NK-92 treated with Interleukin-12 subunit alpha and Interleukin-12 subunit beta, amount 100 ng/mL, for 24 hours (cell line): Measurements from ENCODE around the gene MKNK2.

ENCODE experiments used
- DNase-seq: peaks from one replicate; lab custom pipeline; 2025; lab: John Stamatoyannopoulos, UW

Gene MKNK2

DNA sequence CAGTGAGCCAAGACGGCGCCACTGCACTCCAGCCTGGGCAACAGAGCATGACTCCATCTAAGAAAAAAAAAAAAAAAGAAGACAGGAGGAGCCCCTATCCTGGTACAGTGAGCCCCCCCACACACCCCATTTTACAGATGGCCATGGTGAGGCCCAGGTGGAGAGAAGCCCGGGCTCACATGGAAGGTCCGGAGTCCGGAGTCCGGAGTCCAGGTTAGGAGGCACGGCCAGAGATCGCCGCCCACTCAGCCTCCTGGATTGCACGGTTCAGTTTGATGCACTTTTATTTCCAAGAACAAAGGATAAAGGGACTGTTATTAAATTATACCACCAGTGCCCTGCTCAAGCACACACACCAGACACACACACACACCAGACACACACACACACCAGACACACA is 24.3 kb downstream of the MKNK2 start:
- no peak for DNase-seq

DNA sequence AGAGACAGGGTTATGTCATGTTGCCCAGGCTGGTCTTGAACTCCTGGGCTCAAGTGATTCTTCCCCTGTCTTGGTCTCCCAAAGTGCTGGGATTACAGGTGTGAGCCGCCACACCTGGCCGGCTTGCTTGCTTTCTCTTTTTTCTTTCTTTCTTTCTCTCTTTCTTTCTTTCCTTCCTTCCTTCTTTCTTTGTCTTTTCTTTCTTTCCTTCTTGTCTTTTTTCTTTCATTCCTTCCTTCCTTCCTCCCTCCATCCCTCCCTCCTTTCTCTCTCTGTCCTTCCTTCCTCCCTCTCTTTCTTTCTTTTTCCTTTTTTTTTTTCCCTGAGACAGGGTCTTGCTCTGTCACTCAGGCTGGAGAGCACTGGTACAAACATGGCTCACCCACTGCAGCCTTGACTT is 28.8 kb downstream of the MKNK2 start:
- DNase-seq = no peak

DNA sequence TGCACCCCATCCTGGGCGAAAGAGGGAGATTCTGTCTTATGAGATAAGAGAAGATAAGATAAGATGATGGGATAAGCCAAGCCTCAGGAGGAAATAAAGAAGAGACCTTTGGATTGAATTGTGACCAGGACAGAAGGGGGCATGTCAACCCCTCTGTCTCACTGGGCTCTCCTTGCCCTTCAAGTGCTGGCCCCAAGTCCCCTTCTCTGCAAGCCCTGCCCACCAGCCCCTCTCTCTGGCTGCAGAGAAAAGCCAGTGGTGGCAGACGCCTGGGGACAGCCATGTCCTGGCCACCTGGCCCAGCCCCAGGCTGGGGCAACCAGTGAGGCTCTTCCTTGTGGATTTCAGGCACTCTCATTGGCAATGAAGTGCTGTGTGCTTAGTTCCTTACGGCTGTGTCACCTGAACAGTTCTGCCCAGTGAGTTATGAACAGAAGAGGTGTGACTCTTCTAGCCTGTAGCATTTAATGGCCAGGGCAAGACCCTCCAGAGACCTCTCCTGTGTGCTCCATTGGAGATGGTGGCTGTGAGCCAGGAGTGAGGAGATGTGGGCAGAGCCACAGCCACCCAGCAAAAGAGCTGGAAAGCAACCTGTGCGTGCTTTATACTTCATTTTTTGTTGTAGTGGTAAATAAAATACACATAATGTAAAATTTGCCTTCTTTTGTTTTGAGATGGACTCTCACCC is 29.4 kb downstream of the MKNK2 start:
- DNase-seq = no peak

DNA sequence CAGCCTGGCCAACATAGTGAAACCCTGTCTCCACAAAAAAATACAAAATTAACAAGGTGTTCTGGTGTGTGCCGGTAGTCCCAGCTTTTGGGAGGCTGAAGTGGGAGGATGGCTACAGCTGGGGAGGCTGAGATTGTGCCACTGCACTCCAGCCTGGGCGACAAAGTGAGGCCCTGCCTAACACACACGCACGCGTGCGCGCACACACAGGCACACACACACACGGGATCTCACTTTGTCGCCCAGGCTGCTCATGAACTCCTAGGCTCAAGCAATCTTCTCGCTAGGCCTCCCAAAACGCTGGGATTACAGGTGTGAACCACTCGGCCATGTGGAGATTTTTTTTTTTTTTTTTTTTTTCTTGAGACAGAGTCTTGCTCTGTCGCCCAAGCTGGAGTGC is 32.3 kb downstream of the MKNK2 start:
- no peak for DNase-seq

DNA sequence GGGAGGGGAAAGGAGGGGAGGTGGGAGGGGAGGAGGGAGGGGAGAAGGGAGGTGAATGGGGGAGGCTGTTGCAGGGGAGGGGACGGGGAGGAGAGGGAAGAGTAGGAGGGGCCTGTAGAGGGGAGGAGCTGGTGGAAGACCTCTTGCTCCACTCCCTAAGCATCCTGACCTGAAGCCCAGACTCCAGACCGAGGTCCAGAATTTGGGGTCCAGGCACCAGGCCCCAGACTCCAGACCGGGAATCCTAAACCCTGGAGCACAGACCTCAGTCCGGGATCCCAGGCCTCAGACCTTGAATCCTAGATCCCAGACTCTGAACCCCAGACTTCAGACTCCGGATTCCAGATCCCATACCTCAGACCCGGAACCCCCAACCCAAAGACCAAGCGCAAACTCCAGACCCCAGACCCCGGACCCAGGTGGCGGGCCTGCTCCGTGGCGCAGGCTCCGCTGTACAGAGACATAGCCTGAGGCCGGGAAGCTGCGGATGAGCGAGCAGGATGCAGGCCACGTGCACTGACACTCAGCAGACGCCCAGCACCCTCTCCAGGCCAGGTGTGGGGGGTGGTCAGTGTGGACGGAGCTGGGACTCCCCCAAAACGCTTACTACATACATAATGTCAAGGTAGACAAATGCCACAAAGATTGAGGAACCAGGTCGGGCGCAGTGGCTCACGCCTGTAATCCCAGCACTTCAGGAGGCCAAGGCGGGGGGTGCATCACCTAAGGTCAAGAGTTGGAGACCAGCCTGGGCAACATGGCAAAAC is 34.8 kb downstream of the MKNK2 start:
- no peak for DNase-seq

DNA sequence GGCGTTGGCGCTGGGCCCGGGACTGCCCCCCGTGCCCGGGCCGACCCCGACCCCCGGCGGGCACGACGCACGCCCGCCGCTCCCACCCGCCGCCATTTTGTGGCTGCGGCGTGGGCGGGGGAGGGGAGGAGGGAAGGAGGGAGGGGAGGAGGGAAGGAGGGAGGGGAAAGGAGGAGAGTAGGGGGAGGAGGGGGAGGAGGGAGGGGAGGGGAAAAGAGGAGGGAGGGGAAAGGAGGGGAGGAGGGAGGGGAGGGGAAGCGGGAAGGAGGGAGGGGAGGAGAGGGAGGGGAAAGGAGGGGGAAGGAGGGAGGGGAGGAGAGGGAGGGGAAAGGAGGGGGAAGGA is 35.5 kb downstream of the MKNK2 start, which contains the start of gene BTBD2:
BTBD2 (minus strand) TSS at position 107 of the 343 bp plus-strand sequence; CDS start at position 96, 11 bp downstream.
- peak; percentile 30 for DNase-seq

DNA sequence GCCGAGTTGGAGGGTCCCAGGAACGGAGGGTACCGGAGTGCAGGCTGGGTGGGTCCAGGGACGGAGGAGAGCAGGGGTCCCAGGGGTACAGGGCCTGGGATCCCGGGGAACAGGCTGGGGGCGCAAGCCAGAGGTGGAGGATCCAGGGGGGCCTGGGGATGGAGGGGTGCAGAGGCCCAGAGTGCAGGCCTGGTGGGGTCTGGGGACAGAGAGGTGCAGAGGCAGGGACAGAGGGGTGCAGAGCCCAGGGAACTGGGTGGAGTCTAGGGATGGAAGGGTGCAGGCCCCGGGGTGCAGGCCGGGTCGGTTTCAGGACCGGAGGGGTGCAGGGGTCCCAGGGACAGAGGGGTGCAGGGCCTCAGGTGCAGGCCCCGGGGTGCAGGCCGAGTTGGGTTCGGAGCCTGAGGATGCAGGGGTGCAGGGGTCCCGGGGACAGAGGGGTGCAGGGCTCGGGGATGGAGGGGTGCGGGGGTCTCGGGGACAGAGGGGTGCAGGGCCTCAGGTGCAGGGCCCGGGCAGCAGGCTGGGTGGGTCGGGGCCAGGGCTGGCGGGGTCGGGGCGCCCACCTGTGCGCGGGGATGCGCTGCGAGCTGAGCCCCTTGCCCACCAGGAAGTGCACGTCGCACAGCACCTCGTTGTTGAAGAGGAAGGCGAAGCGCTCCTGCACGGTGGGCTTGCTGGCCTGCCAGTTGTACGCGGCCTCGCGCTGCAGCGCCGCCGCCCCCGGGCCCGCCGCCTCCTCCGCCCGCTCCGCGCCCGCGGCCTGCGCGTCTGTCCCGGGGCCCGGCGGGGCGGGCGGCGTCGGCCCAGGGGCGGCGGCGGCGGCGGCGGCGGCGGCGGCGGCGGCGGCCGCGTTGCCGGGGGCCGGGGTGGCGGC is 36.1 kb downstream of the MKNK2 start:
- DNase-seq = no peak

DNA sequence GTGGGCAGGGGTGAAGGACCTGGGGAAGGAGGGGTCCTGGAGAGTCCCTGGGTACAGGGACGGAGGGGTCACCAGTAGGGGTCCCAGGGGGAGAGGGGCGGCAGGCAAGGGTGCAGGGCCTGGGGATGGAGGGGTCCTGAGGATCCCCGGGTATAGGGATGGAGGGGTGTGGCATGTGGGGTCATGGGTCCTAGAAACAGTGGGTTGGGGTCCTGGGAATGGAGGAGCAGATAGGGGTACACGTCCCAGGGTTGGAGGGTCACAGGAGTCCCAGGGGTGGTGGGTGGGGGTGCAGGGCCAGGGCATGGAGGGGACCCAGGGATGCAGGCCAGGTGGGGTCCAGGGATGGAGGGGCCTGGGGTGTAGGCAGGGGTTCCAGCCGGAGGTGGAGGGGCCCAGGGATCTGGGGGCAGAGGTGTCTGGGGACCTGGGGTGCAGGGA is 36.9 kb downstream of the MKNK2 start:
- no peak for DNase-seq

DNA sequence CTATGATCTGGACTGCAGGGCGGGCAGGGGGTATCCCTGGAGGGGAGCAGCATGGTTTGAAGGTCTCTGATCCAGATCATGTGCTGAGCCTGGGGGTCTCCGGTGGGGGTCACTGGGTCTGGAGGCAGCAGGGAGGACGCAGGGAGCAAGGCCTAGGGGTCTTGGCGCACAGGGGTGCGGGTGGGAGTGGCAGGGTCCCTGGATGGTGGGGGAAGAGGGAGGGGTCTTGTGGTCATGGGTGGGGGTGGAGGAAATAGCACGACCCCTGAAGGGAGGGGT is 37.4 kb downstream of the MKNK2 start:
- no peak for DNase-seq

DNA sequence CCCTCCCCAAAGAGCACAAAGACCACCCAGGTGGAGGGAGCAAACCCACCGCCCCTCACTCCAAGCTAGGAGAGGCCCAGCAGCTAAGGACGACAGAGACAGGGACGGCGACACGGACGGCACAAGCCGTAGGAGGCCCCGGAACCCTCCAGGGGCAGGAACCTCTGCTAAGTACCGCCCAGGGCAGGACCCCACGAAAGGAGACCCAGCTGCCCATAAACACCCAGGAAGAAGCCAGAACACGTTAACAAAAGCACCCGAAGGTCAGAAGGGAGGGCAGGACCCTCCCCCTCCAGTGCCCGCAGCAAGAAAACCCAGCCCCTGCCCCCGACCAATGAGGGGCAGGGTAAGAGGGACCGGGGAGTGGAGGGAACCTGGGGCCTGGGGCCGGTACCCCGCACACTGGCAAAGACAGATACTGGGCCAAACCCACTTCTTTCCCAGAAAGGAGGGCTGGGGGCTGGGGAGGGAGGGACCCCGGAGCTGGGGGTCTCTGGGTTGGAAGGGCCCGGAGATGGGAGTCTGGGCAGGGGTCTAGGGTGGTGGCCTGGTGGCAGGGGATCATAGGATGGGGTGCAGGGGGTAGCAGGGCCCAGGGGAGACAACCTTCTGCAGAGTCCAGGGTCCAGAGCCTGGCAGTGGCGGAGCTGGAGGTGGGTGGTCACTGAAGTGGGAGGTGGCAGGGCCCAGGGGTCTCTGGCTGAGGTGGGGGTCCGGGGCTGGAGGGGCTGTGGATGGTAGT is 37.9 kb downstream of the MKNK2 start:
- DNase-seq = no peak

DNA sequence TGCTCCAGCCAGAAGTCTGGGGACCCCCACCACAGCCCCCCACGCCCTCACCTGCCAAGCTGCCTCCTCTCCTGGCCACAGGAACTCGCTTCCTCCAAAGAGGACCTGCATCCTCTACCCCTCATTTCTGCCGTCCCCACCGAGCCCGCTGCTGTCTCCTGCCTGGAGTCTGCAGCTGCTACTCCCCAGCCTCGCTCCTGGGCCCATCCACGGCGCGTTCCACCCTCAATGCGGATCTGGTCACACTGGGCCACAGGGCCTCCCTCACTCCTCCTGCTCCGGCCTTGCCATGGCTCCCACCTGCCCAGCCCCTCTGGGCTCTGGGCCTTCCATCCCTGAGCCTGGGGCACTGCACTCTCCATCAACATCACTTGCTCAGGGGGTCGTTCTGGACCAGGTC is 39.9 kb downstream of the MKNK2 start:
- DNase-seq = no peak

DNA sequence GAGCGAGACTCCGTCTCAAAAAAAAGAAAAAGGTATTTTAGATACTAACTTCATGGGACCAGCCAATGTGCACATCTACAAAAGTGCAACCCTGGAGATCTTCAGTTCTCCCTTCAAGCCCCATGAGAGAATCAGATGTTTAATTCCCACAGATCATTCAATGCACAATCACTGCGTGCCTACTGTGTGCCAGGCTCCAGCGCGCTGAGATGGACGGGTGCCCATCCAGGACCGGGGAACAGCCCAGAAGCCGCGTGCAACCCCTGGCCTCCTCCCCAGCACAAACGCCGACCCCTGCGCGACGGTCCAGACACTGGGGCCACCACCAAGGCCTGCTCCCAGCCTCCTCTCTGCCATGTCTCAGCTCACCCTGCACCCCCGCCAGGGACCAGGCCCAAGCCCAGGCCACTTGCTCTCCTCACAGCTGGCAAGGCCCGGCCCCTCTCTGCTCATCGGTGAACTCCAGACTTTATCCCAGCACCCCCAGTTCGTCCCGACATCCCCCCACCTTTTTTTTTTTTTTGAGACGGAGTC is 40.8 kb downstream of the MKNK2 start:
- no peak for DNase-seq

DNA sequence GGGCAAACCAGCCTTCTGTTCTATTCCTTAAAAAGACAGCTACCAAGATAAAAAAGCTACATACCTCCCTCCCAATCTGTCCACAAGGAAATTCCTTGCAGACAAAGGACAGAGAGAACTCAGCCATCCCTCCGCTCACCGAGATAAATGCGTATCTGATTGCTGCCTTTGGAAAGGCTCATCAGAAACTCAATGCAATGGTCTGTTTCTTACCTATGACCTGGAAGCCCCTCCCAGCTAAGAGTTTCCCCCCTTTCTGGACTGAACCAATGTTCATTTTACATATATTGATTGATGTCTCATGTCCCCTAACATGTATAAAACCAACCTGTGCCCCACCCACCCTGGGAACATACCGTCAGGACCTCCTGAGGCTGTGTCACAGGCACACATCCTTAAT is 47.2 kb downstream of the MKNK2 start:
- DNase-seq = no peak

DNA sequence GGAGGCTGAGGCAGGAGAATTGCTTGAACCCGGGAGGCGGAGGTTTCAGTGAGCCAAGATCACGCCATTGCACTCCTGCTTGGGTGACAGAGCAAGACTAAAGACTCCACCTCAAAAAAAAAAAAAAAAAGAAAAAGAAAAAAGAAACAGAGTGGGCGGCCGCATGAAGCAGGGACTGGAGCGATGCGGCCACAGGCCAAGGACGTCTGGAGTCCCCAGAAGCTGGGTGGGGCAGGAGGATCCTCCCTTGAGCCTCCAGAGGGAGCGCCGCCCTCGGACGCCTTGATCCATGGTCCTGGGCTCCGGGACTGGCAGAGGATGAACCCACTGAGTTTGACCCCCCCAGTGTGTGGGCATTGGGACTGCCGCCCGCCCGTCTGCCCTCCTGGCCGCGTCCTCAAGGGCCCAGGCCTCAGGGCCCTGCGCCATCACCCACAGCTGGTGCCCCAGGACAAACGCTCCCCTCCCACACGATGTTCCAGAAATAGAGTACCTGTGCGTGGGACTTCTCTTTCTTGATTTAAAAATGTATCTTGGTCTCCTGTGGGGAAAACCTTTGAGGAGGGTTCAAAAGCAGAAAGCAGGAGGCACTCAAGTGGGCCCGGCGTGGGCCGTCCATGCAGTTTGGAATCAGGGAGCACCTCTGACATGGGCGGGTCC is 51.1 kb downstream of the MKNK2 start:
- no peak for DNase-seq

DNA sequence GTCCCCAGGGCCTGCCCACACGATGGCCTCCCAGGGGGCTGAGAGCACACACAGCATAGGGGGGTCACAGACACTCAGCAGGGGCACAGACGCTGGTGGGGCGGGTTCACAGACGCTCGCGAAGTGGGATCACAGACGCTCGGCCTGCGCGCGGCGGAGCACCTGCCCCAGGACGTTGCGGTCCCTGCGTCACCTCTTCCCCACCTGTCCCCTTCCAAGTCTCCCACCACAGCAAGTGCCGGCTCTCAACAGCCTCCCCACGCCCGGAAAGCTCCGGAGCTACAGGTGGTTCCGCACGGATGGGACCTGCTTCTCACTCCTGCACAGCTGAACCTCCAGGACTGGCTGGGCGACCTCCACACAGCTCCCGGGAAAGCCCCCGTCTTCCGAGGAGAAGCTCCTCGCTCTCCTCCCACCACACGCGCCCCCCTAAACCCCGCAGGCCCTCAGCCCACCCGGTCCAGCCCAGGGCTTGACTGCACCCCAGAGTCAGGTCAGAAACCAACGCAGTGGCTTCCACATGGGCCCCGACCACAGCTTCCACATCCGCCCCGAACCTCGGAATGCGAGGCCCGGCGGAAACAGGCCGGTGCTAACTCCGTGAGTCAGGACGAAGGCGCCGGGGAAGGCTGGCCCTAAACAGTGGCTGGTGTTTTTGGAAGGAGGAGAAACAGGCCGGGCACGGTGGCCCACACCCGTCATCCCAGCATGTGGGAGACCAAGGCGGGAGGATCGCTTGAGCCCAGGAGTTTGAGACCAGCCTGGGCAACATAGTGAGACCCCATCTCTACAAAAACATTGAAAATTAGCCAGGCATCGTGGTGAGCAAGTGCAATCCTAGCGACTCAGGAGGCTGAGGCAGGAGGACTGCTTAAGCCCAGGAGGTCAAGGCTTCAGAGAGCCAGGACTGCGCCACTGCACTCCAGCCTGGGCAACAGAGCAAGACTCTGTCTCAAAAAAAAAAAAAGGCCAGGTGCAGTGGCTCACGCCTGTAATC is 52.0 kb downstream of the MKNK2 start:
- DNase-seq = no peak

DNA sequence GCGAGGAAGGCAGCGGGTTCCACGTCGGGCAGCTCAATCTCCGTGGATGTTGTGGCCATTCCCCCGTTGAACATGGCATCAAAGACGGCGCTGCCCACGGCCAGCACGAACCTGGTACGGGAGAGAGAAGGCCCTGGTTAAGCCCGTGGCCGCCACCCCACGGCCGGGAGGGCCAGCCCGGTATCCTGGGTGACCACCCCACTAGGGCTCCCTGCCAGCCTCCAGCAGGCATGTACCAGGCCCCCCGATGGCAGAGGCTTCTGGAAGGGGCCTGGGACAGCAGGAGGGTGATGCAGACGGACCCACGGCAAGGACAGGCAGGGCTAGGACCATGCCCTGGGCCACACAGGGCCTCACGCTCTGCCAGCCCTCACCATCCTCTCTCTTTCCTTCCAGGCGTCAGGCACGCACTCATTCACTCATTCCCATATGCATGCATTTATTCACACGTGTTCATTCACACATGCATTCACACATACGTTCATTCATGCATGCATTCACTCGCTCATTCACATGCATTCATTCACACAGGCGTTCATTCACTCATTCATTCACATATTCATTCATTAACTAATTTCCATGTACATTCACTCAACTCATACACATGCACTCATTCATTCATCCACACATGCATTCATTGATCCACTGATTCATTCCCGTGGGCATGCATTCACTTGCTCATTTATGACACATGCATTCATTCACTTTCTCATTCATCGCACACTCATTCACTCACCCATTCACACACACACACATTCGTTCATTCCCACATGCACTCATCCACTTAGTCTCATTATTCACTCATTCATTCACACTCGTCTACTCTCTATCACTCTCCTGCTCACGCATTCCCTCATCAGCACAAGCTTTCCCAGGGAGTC is 53.5 kb downstream of the MKNK2 start:
- DNase-seq = no peak

DNA sequence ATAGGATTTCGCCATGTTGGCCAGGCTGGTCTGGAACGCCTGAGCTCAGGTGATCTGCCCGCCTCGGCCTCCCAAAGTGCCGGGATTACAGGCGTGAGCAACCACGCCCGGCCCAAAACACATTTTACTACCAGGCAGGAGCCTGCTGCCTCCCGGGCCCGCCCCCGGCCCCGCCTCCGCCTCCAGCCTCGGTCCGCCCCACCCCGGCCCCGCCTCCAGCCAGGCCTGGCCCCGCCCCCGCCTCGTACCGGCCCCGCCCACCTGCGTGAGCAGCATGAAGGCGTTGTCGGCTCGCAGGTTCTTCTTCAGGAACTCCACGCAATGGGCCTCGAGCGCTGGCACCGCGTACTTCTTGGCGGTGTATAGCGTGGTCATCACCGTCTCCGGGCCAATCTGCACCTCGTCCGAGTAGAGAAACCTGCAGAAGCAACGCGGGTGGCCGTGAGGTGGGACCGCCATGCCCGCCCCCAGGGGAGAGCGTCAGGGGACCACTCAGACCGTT is 58.2 kb downstream of the MKNK2 start:
- no peak for DNase-seq

DNA sequence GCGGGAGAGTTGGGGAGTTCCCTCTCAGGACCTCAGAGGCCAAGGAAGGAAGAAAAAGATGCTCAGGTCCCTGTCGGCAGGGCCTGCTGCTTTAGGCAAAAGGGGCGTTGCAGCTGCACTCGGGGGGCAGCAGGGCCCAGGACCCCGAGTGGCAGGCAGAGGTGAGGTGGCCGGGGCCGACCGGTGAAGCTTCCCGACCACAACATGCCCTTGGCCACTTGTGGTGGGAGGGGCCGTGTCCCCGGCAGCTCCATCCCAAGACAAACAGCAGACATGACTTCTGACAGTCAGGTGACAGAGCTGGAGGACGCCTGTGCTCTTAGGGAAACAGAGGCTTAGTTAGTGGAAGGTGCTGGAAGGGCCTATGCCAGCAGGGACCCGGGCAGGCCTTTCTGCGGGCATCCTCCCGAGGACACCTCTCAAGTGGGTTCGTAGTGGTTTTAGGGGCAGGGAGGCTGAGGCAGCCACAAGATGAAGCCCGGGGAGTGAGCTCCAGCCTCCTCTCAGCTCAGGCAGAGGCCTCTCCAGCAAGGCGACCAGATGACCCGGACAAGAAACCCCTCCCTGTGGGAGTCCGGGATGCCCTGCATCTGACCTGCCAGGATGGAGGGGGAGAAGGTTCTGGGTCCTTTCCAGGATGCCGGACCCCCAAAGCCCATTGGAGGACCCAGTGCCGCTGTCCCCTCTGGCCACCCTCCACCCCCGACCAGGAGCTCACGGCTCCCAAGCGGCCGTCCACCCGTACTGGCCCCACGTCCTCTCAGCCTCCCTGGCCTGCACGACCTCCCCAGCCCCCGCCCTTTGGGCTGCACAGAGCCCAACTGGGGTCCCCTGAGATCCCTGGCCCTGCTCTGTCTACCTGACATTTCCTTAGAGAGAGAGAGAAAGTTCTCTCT is 59.8 kb downstream of the MKNK2 start:
- DNase-seq = no peak
